Spleen (tissue), 11 donors: ENCODE results near the gene KCNIP2. TPM values are rescaled to one million over a fixed set of nuclear protein-coding genes. Genes with fewer than 3 reads are reported as not detected.
A peak's percentile ranks its signal among the peaks of the same experiment; 100 is the strongest.

Source experiments
- DNase-seq: peaks from one replicate; pipeline ENCODE4 v3.0.0-alpha.2; 2020
- H3K27ac ChIP-seq, 8 donors: fragments of 200-600 bp; sonication (generic) in 7 of 8; 1 replicate in 4 of 8; 2 replicates in 4 of 8; pipeline versions ENCODE4 v1.5.0 to v1.8.0; 2016 to 2021; ENCODE audit warnings: inconsistent platforms in 4 of 8, mild to moderate bottlenecking in 4 of 8, moderate library complexity in 1 of 8
- H3K27me3 ChIP-seq, 7 donors: fragments of 200-600 bp; sonication (generic) in 6 of 7; replicated peaks in 1 of 7; 1 replicate in 4 of 7; 2 replicates in 3 of 7; pipeline versions ENCODE4 v1.5.0 to v1.8.0; 2016 to 2021; ENCODE audit warnings: inconsistent platforms in 3 of 7, mild to moderate bottlenecking in 1 of 7
- H3K36me3 ChIP-seq, 6 donors: fragments of 200-600 bp; sonication (generic) in 5 of 6; 1 replicate in 4 of 6; 2 replicates in 2 of 6; pipeline versions ENCODE4 v1.5.0 to v1.8.0; 2016 to 2021; ENCODE audit warnings: inconsistent platforms in 2 of 6
- H3K4me1 ChIP-seq, 6 donors: fragments of 200-600 bp; sonication (generic) in 5 of 6; 1 replicate in 3 of 6; 2 replicates in 3 of 6; pipeline versions ENCODE4 v1.5.0 to v1.8.0; 2016 to 2021; ENCODE audit warnings: inconsistent platforms in 3 of 6
- H3K4me3 ChIP-seq, 8 donors: fragments of 200-600 bp; sonication (generic) in 7 of 8; 1 replicate in 4 of 8; 2 replicates in 4 of 8; pipeline versions ENCODE4 v1.5.0 to v1.8.0; 2016 to 2021; ENCODE audit warnings: inconsistent platforms in 4 of 8, mild to moderate bottlenecking in 4 of 8, moderate library complexity in 2 of 8
- H3K9me3 ChIP-seq, 8 donors: fragments of 200-600 bp; sonication (generic) in 7 of 8; 1 replicate in 4 of 8; 2 replicates in 4 of 8; pipeline versions ENCODE4 v1.5.0 to v1.8.0; 2016 to 2021; ENCODE audit warnings: inconsistent platforms in 4 of 8
- CTCF ChIP-seq, 11 experiments: fragments of 200-600 bp in 7 of 11; fragments of 450-650 bp in 4 of 11; sonication (generic) in 4 of 11; IDR thresholded peaks in 8 of 11; conservative IDR thresholded peaks in 3 of 11; 1 replicate in 7 of 11; 2 replicates in 4 of 11; pipeline versions ENCODE4 v1.4.0 to v1.8.0; 2016 to 2021; ENCODE audit warnings: antibody characterized with exemption in 11 of 11, inconsistent platforms in 4 of 11, mild to moderate bottlenecking in 1 of 11
- POLR2A ChIP-seq, 3 donors: fragments of 450-650 bp; IDR thresholded peaks; one replicate each; pipeline ENCODE4 v1.5.1; 2017; ENCODE audit warnings: antibody characterized with exemption in 3 of 3, mild to moderate bottlenecking in 1 of 3
- POLR2AphosphoS5 ChIP-seq, 3 donors: sonication (generic); formaldehyde crosslinking; IDR thresholded peaks; one replicate each; pipeline ENCODE4 v1.5.1; 2017; ENCODE audit warnings: antibody characterized with exemption in 3 of 3
- WGBS, 5 donors: extraction: QIAGEN DNeasy Blood & Tissue Kit in 3 of 5; methylation state at CpG; one replicate each; pipeline versions ENCODE4 v1.1.5 to v1.1.7; 2013 to 2018; 5-methylcytosine and 5-hydroxymethylcytosine counted together
- intact Hi-C: fragments of 100-400 bp; cut with DNase I; formaldehyde crosslinking; loops from one replicate; pipeline ENCODE4 v1.15.0; 2023; ENCODE audit warnings: low total_unique reads
- polyA plus RNA-seq, 3 donors: library from polyadenylated mRNA; stranded (reverse); fragments of 200-250 nt; gene quantifications; one replicate each; pipeline ENCODE4 v1.2.1, GENCODE V29; 2013
- total RNA-seq, 7 donors: library from RNA; depleted of rRNA in 3 of 7; stranded (reverse); fragments of >200 nt in 3 of 7; fragmentation: NEBNext Ultra II Directional in 4 of 7; extraction: Animal tissue kit (Norgen Biotek cat#: 25700) in 4 of 7; gene quantifications; one replicate each; pipeline versions ENCODE4 v1.1.0 to v1.2.1, GENCODE V29; 2016 to 2021
- donor health status: healthy with polysubstance abuse.
- donor health status: DM: no; HTN: no; CAD: no; lungs with moderate emphysema.
- donor health status: DM: no; HTN: no; CAD: no.
- donor health status: Bipolar disorder and iron deficiency.
- donor health status: healthy.
- donor health status: DM: no; HTN: no; CAD: no.
- donor health status: DM: yes; HTN: yes; CAD: no.

Gene KCNIP2
- total and polyA plus RNA-seq, 10 donors = 1.00 to 8.6 (median 5.2) TPM

- no peaks in the 10 kb centered on the region for H3K9me3 ChIP-seq
- H3K36me3 ChIP-seq = peaks cover 0 to 12% (median 0%) of the 10 kb centered on the region in 6 donors
- intact Hi-C loops = no loop called here
- H3K4me1 ChIP-seq = peaks cover 17 to 89% (median 59%) of the 10 kb centered on the region in 6 donors
- 83 to 100% (median 88%) methylated on average over 3 to 4 of the region's 4 CpGs for WGBS, 5 donors
- TF ChIP-seq CTCF (IDR thresholded peaks at IDR 0.05 in 8 of 11, conservative IDR thresholded peaks at IDR 0.05 in 3 of 11) = no peak
- no peak for TF ChIP-seq POLR2A (IDR thresholded peaks at IDR 0.05)
- no peak for TF ChIP-seq POLR2AphosphoS5 (IDR thresholded peaks at IDR 0.05)
- H3K4me3 ChIP-seq = no peak overlapping the region
- no peaks in the 10 kb centered on the region for H3K27me3 ChIP-seq
- DNase-seq = no peak
- peak overlapping the region in 1 of 8 donors; percentile 89 for H3K27ac ChIP-seq
These were observed 11.3 kb downstream of the KCNIP2 start for GRCh38 chr10:101832325-101832771.

- no peak for DNase-seq
- TF ChIP-seq POLR2AphosphoS5 (IDR thresholded peaks at IDR 0.05) (no peak), CTCF (IDR thresholded peaks at IDR 0.05 in 8 of 11, conservative IDR thresholded peaks at IDR 0.05 in 3 of 11) (no peak), POLR2A (IDR thresholded peaks at IDR 0.05) (no peak)
- WGBS, 5 donors = 42 to 61% (median 57%) methylated on average over 5 to 9 of the region's 9 CpGs
- Histone ChIP-seq H3K27me3 (no peaks in the 10 kb centered on the region), H3K9me3 (no peaks in the 10 kb centered on the region), H3K27ac (peak overlapping the region; percentile 59 to 89 (median 84)), H3K4me1 (peaks cover 17 to 79% (median 54%) of the 10 kb centered on the region in 6 donors), H3K36me3 (peaks cover 0 to 22% (median 0%) of the 10 kb centered on the region in 6 donors), H3K4me3 (peak overlapping the region in 7 of 8 donors; percentile 52 to 83 (median 56))
- intact Hi-C loops = no loop called here
These were observed 12.3 kb downstream of the KCNIP2 start for GRCh38 chr10:101831169-101831811.

- peak; percentile 98 for DNase-seq
- Histone ChIP-seq H3K4me3 (peak overlapping the region; percentile 39 to 83 (median 56)), H3K27ac (peak overlapping the region; percentile 59 to 89 (median 84)), H3K9me3 (no peaks in the 10 kb centered on the region), H3K27me3 (no peaks in the 10 kb centered on the region), H3K36me3 (peaks cover 0 to 25% (median 0%) of the 10 kb centered on the region in 6 donors), H3K4me1 (peaks cover 17 to 71% (median 46%) of the 10 kb centered on the region in 6 donors)
- 1% methylated on average over 27 to 56 of the region's 56 CpGs for WGBS, 5 donors
- no peak for TF ChIP-seq CTCF (IDR thresholded peaks at IDR 0.05 in 8 of 11, conservative IDR thresholded peaks at IDR 0.05 in 3 of 11)
- TF ChIP-seq POLR2A (IDR thresholded peaks at IDR 0.05) = peak in 1 of 3 donors; percentile 8
- peak; percentile 77 to 90 (median 85) for TF ChIP-seq POLR2AphosphoS5 (IDR thresholded peaks at IDR 0.05)
- intact Hi-C loops = no loop called here
These were observed 13.1 kb downstream of the KCNIP2 start for GRCh38 chr10:101830322-101831168.
